Measurements from ENCODE around the gene ZNF624.
"Not testable (repeated sequence)": the region's sequence is repeated elsewhere in the genome, so short reads cannot be mapped to it uniquely, and the experiment has no call there.

Gene ZNF624

GRCh38 chr17:16653367-16654041 is at the start of gene ZNF624:
Gene ZNF624, minus strand, starts transcription at chr17:16653850.
- H3K36me3 ChIP-seq (ENCODE audit: control insufficient read depth, insufficient read depth, low read length) = no peaks in the 10 kb centered on the region
- H3K9me3 ChIP-seq (ENCODE audit: control insufficient read depth, insufficient read depth, low read length) = no peaks in the 10 kb centered on the region
- no peaks in the 10 kb centered on the region for H3K27me3 ChIP-seq (ENCODE audit: control insufficient read depth, insufficient read depth, low read length)
- peak within 1 kb of the TSS; percentile 63 for H3K4me3 ChIP-seq (ENCODE audit: low read depth, low read length)
- peaks cover 7% of the 10 kb centered on the region for H3K4me1 ChIP-seq (ENCODE audit: control insufficient read depth, insufficient read depth, low read length)
- H3K9ac ChIP-seq (ENCODE audit: low read depth, low read length) = peak within 1 kb of the TSS; percentile 55

DNA sequence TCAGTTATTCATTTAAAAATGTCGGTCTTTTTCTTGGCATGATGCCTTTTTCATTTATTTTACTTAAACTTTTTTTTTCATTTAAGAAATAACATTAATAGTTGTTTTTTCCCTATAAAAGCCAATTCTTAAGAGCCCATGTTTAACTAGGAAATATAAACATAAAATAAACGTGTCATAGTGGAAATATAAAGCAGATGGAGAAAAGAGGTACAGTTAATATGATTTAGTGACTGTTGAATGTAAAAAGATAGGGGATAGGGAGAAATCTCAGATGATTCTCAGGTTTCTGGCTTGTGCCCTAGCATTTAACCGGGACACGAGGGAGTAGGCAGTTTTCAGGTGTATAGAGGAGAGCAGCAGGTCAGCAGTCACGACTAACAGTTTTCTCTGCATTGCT is 44.0 kb upstream of the ZNF624 start:
- H3K4me1 ChIP-seq (ENCODE audit: control insufficient read depth, insufficient read depth, low read length); H3K9me3 ChIP-seq (ENCODE audit: control insufficient read depth, insufficient read depth, low read length); H3K27me3 ChIP-seq (ENCODE audit: control insufficient read depth, insufficient read depth, low read length); H3K36me3 ChIP-seq (ENCODE audit: control insufficient read depth, insufficient read depth, low read length); H3K9ac ChIP-seq (ENCODE audit: low read depth, low read length); H3K4me3 ChIP-seq (ENCODE audit: low read depth, low read length): not testable (repeated sequence)

DNA sequence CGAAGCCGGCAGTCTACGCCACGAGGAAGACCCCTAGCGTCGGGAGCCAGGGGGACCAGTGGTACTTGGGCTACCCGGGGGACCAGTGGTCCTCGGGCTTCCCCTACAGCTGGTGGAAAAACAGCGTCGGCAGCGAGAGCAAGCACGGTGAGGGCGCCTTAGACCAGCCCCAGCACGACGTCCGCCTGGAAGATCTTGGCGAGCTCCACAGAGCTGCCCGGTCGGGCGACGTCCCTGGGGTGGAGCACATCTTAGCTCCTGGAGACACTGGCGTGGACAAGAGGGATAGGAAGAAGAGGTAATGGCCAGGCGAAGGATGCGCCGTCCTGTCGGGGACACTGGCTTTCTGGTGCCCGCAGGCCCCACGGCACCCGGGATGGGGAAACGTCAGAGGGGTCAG is 36.8 kb upstream of the ZNF624 start:
- not testable (repeated sequence) for H3K4me3 ChIP-seq (ENCODE audit: low read depth, low read length); H3K4me1 ChIP-seq (ENCODE audit: control insufficient read depth, insufficient read depth, low read length); H3K9me3 ChIP-seq (ENCODE audit: control insufficient read depth, insufficient read depth, low read length); H3K9ac ChIP-seq (ENCODE audit: low read depth, low read length); H3K36me3 ChIP-seq (ENCODE audit: control insufficient read depth, insufficient read depth, low read length); H3K27me3 ChIP-seq (ENCODE audit: control insufficient read depth, insufficient read depth, low read length)

DNA sequence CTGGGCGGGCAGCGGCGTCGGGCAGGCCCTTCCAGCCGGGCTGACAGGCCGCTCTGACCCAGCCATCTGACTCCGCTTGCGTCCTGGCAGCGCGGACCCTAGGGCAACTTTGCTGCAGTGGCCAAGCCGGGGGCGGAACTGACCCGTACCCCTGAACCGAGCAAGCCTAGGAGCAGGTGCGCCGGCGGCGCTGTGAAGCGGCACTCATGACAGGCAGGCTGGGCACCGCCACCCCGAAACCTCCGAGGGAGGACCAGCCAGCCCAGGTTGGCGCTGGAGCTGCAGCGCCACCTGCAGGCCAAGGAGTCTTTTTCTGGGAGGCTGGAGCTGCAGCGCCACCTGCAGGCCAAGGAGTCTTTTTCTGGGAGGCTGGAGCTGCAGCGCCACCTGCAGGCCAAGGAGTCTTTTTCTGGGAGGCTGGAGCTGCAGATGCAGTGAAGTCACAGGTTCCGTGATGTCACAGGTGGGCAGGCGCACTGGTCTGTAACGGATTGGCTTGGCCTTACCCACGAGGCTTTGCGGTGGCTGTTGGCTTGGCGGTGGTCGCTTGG is 36.2 kb upstream of the ZNF624 start, which contains the start of gene CCDC144A:
TSS of gene CCDC144A (plus strand) at position 511 of the 551 bp plus-strand sequence. CDS start 160 bp downstream, outside the sequence.
- H3K4me3 ChIP-seq (ENCODE audit: low read depth, low read length); H3K9me3 ChIP-seq (ENCODE audit: control insufficient read depth, insufficient read depth, low read length); H3K27me3 ChIP-seq (ENCODE audit: control insufficient read depth, insufficient read depth, low read length): not testable (repeated sequence)

GRCh38 chr17:16687151-16687550 is 33.5 kb upstream of the ZNF624 start:
- H3K9ac ChIP-seq (ENCODE audit: low read depth, low read length); H3K36me3 ChIP-seq (ENCODE audit: control insufficient read depth, insufficient read depth, low read length); H3K27me3 ChIP-seq (ENCODE audit: control insufficient read depth, insufficient read depth, low read length); H3K9me3 ChIP-seq (ENCODE audit: control insufficient read depth, insufficient read depth, low read length); H3K4me1 ChIP-seq (ENCODE audit: control insufficient read depth, insufficient read depth, low read length); H3K4me3 ChIP-seq (ENCODE audit: low read depth, low read length): not testable (repeated sequence)

More for the DNA sequence above, 36.2 kb upstream of the ZNF624 start, which contains the start of gene CCDC144A:
- not testable (repeated sequence) for H3K36me3 ChIP-seq (ENCODE audit: control insufficient read depth, insufficient read depth, low read length); H3K4me1 ChIP-seq (ENCODE audit: control insufficient read depth, insufficient read depth, low read length); H3K9ac ChIP-seq (ENCODE audit: low read depth, low read length)

- not testable (repeated sequence) for H3K4me3 ChIP-seq (ENCODE audit: low read depth, low read length); H3K9ac ChIP-seq (ENCODE audit: low read depth, low read length); H3K36me3 ChIP-seq (ENCODE audit: control insufficient read depth, insufficient read depth, low read length); H3K4me1 ChIP-seq (ENCODE audit: control insufficient read depth, insufficient read depth, low read length); H3K27me3 ChIP-seq (ENCODE audit: control insufficient read depth, insufficient read depth, low read length); H3K9me3 ChIP-seq (ENCODE audit: control insufficient read depth, insufficient read depth, low read length)
Measured at GRCh38 chr17:16686019-16686418, 32.4 kb upstream of the ZNF624 start.

- H3K36me3 ChIP-seq (ENCODE audit: control insufficient read depth, insufficient read depth, low read length); H3K27me3 ChIP-seq (ENCODE audit: control insufficient read depth, insufficient read depth, low read length); H3K9ac ChIP-seq (ENCODE audit: low read depth, low read length); H3K9me3 ChIP-seq (ENCODE audit: control insufficient read depth, insufficient read depth, low read length); H3K4me1 ChIP-seq (ENCODE audit: control insufficient read depth, insufficient read depth, low read length); H3K4me3 ChIP-seq (ENCODE audit: low read depth, low read length): not testable (repeated sequence)
Measured at GRCh38 chr17:16683290-16684138, 29.9 kb upstream of the ZNF624 start.

DNA sequence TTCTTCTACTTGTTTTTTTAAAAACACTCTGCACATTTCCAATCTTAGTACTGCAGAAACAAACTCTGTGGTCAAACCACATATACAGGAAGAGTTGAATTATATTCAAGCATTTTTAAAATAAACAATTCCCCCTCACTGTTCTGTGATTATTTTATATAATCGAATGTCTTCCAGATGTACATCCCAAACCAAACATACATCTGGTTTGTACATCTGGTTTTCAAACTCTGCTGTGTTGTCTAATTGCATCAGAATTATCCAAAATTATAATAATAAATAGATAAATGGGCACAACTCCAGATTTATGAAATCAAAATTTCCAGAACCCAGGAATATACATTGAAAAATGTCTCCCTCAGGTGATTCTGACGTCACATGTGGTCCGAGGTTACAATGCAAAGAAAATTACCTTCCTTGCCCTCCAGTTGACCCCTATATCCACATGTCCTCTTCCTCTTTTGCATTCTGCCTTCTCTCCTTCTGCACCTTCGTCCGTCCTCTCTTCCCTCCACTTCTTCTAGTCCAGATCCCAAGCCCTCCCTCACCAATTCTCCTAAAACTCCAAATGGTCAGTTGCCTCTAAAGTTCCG is 23.1 kb upstream of the ZNF624 start:
- Histone ChIP-seq H3K4me1 (ENCODE audit: control insufficient read depth, insufficient read depth, low read length) (no peaks in the 10 kb centered on the region), H3K9ac (ENCODE audit: low read depth, low read length) (no peak overlapping the region), H3K27me3 (ENCODE audit: control insufficient read depth, insufficient read depth, low read length) (no peaks in the 10 kb centered on the region), H3K4me3 (ENCODE audit: low read depth, low read length) (no peak overlapping the region), H3K9me3 (ENCODE audit: control insufficient read depth, insufficient read depth, low read length) (no peaks in the 10 kb centered on the region), H3K36me3 (ENCODE audit: control insufficient read depth, insufficient read depth, low read length) (no peaks in the 10 kb centered on the region)

DNA sequence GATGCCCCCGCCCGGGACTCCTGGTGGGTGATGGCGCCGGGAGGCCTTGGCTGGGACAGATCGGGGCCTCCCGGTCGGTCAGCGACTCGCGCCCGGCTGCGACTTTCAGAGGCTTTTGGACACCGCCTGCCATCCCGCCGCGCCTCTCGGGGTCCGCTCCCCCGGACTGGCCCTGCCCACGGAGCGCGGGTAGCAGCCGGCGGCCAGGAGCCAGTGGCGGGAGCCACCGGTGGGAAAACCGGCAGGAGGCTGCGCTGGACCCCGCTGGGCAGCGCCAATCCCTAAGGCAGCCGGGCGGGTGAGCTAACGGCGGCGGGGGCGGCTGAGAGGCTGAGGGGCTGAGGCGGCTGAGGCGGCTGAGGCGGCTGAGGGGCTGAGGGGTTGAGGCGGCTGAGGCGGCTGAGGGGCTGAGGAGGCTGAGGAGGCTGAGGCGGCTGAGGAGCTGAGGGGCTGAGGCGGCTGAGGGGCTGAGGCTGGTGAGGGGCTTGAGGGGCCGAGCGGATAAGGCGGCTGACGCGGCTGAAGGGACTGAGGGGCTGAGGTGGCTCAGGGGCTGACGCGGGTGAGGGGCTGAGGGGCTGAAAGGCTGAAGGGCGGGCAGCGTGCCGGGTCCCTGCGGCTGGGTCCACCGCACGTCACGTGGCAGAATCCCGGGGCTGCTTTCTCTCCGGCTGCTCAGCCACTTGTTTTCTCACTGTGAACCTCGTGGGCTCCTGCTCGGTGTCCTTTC is 13.4 kb upstream of the ZNF624 start:
- not testable (repeated sequence) for H3K36me3 ChIP-seq (ENCODE audit: control insufficient read depth, insufficient read depth, low read length); H3K9ac ChIP-seq (ENCODE audit: low read depth, low read length); H3K4me1 ChIP-seq (ENCODE audit: control insufficient read depth, insufficient read depth, low read length); H3K9me3 ChIP-seq (ENCODE audit: control insufficient read depth, insufficient read depth, low read length)
- Histone ChIP-seq H3K27me3 (ENCODE audit: control insufficient read depth, insufficient read depth, low read length) (peaks cover 23% of the 10 kb centered on the region), H3K4me3 (ENCODE audit: low read depth, low read length) (peak overlapping the region; percentile 59)

DNA sequence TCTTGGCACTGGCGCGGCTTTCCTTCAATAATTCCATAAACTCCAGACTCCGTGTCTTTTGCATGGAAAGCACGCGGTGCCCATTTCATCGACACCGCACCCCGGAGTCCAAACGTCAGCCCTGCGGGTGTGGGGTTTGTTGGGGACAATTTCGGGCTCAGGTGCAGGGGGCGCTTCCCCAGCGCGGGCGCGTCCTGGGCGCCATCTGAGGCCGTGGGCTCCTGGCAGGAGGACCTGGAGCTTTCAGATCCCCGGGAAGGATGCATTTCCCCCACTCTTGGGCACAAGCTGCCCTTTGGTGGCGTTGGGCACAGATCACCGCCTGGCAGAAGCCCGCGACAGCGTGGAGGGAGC is 12.9 kb upstream of the ZNF624 start:
- H3K4me3 ChIP-seq (ENCODE audit: low read depth, low read length) = peak overlapping the region; percentile 59
- peaks cover 23% of the 10 kb centered on the region for H3K27me3 ChIP-seq (ENCODE audit: control insufficient read depth, insufficient read depth, low read length)
- H3K4me1 ChIP-seq (ENCODE audit: control insufficient read depth, insufficient read depth, low read length); H3K9me3 ChIP-seq (ENCODE audit: control insufficient read depth, insufficient read depth, low read length); H3K9ac ChIP-seq (ENCODE audit: low read depth, low read length); H3K36me3 ChIP-seq (ENCODE audit: control insufficient read depth, insufficient read depth, low read length): not testable (repeated sequence)

DNA sequence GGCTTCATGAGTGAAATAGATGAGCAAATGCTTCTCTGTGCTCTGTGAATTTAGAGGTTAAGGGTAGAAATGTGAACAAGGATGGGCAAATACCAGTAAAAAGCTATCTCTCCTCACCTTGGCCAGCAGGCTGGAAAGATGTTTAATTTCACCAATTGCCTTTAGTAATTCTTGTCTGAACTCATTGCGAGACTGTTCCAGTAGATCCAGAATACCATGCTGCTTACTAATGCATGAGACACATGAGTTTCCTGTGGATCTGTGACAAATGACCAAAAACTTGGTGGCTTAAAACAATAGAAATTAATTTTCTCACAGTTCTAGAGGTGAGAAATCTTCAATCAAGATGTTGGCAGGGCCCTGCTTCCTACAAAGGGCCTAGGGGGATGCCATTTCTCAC is 9.3 kb upstream of the ZNF624 start:
- Histone ChIP-seq H3K9me3 (ENCODE audit: control insufficient read depth, insufficient read depth, low read length) (no peaks in the 10 kb centered on the region), H3K9ac (ENCODE audit: low read depth, low read length) (no peak overlapping the region), H3K27me3 (ENCODE audit: control insufficient read depth, insufficient read depth, low read length) (peaks cover 21% of the 10 kb centered on the region), H3K4me1 (ENCODE audit: control insufficient read depth, insufficient read depth, low read length) (no peaks in the 10 kb centered on the region), H3K36me3 (ENCODE audit: control insufficient read depth, insufficient read depth, low read length) (no peaks in the 10 kb centered on the region), H3K4me3 (ENCODE audit: low read depth, low read length) (no peak overlapping the region)
